Left lung (tissue), 10 donors: ENCODE data around the gene SPTLC1. TPM values are rescaled to one million over a fixed set of nuclear protein-coding genes. Genes with fewer than 3 reads are reported as not detected.
A peak's percentile ranks its signal among the peaks of the same experiment; 100 is the strongest.
"Not testable (repeated sequence)": the region's sequence is repeated elsewhere in the genome, so short reads cannot be mapped to it uniquely, and the experiment has no call there.

Experiments used
- ATAC-seq: fragments of 200-7000 bp; cut with Tn5 transposase; one replicate; pipeline ENCODE4 v1.9.1; 2020; ENCODE audit warnings: moderate library complexity
- DNase-seq, 4 donors: peaks; one replicate each; pipeline ENCODE4 v3.0.0-alpha.2; 2013 to 2020
- H3K27ac ChIP-seq, 2 donors: fragments of 200-600 bp; sonication (generic) in 1 of 2; one replicate each; pipeline versions ENCODE4 v1.5.0 to v1.8.0; 2020 to 2021
- H3K27me3 ChIP-seq, 2 donors: fragments of 200-600 bp; sonication (generic) in 1 of 2; one replicate each; pipeline versions ENCODE4 v1.5.0 to v1.8.0; 2020 to 2021
- H3K36me3 ChIP-seq, 2 donors: fragments of 200-600 bp; sonication (generic) in 1 of 2; one replicate each; pipeline versions ENCODE4 v1.5.0 to v1.8.0; 2020 to 2021
- H3K4me1 ChIP-seq, 2 donors: fragments of 200-600 bp; one replicate each; pipeline ENCODE4 v1.8.0; 2021
- H3K4me3 ChIP-seq, 2 donors: fragments of 200-600 bp; sonication (generic) in 1 of 2; one replicate each; pipeline versions ENCODE4 v1.5.0 to v1.8.0; 2020 to 2021; ENCODE audit warnings: mild to moderate bottlenecking in 1 of 2
- H3K9me3 ChIP-seq, 2 donors: fragments of 200-600 bp; sonication (generic) in 1 of 2; one replicate each; pipeline versions ENCODE4 v1.5.0 to v1.8.0; 2020 to 2021
- intact Hi-C, 2 donors: fragments of 100-400 bp; cut with DNase I; formaldehyde crosslinking; loops; one replicate each; pipeline versions ENCODE4 v1.11.2 to v1.14.2; 2022
- polyA plus RNA-seq, 6 donors: library from polyadenylated mRNA; unstranded; fragments of 120-200 nt; gene quantifications; one replicate each; pipeline ENCODE4 v1.2.1, GENCODE V29; 2013; ENCODE audit not compliant: insufficient read length in 6 of 6
- total RNA-seq, 2 donors: library from RNA; stranded (reverse); fragmentation: NEBNext Ultra II Directional; extraction: Animal tissue kit (Norgen Biotek cat#: 25700); gene quantifications; one replicate each; pipeline ENCODE4 v1.2.1, GENCODE V29; 2021
- TF ChIP-seq, protein P1 (sequence below), 2 donors: fragments of 200-600 bp; sonication (generic) in 1 of 2; IDR thresholded peaks; one replicate each; pipeline versions ENCODE4 v1.5.0 to v1.8.0; 2021; ENCODE audit warnings: antibody characterized with exemption in 2 of 2
- donor health status: DM: no; HTN: yes; CAD: no.
- donor health status: DM: no; HTN: no; CAD: no.

SPTLC1 gene
- total and polyA plus RNA-seq, 8 donors: 68.0 to 91.6 (median 81.7) TPM

DNA sequence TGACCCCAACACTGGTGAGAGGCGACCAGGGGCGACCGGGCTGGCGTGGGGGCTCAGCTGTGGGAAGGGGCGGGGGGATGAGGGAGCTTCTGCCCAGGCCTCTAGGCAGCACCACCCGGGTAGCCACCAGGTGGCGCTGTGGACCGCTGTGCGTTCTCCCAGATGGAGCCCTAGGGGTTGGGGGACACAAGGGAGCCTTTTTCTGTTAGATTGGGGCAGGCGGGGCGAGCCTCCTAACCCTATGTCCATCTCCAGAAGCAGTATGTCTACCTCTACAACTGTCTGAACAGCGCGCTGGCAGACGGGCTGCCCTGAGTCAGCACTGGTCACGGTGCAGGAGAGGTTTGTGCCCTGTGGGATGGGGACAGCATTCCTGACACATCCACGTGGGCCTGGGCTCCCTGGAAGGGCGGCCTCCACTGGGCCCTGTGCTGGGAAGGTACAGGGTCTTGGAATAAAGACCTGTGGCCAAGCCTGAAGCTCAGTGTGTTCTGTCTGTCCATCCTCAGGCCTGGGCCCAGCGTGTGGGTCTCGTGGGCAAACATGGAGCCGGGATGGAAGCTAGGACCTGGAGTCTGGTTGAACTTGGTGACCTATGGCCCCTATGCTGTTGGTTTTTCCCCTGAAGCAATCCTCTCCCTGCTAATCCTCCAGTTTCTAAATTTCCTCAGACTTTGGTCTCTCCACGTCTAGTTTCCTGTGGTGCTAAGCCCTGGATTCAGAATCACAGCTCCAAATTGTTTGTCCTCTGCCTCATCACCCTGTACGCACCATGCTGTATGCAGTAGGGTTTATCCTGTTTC, 23.1 kb upstream of the SPTLC1 start:
- TF ChIP-seq, protein P1, sequence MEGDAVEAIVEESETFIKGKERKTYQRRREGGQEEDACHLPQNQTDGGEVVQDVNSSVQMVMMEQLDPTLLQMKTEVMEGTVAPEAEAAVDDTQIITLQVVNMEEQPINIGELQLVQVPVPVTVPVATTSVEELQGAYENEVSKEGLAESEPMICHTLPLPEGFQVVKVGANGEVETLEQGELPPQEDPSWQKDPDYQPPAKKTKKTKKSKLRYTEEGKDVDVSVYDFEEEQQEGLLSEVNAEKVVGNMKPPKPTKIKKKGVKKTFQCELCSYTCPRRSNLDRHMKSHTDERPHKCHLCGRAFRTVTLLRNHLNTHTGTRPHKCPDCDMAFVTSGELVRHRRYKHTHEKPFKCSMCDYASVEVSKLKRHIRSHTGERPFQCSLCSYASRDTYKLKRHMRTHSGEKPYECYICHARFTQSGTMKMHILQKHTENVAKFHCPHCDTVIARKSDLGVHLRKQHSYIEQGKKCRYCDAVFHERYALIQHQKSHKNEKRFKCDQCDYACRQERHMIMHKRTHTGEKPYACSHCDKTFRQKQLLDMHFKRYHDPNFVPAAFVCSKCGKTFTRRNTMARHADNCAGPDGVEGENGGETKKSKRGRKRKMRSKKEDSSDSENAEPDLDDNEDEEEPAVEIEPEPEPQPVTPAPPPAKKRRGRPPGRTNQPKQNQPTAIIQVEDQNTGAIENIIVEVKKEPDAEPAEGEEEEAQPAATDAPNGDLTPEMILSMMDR (IDR thresholded peaks at IDR 0.05): peak; percentile 86 to 88
- peak in 3 of 4 donors; percentile 58 to 95 (median 67) for DNase-seq
- H3K9me3 ChIP-seq: no peaks in the 10 kb centered on the region
- H3K4me3 ChIP-seq: no peak overlapping the region
- intact Hi-C loops: loop anchor here in 1 of 2 donors (5.0 to 10.0 kb wide), 2 partner anchors 99 to 506 kb away; no protein-coding TSS in a partner anchor
- H3K4me1 ChIP-seq: peaks cover 8 to 23% of the 10 kb centered on the region in 2 donors
- peak; percentile 53 for ATAC-seq
- no peaks in the 10 kb centered on the region for H3K36me3 ChIP-seq
- H3K27me3 ChIP-seq: peaks cover 8 to 43% of the 10 kb centered on the region in 2 donors
- no peak overlapping the region for H3K27ac ChIP-seq

DNA sequence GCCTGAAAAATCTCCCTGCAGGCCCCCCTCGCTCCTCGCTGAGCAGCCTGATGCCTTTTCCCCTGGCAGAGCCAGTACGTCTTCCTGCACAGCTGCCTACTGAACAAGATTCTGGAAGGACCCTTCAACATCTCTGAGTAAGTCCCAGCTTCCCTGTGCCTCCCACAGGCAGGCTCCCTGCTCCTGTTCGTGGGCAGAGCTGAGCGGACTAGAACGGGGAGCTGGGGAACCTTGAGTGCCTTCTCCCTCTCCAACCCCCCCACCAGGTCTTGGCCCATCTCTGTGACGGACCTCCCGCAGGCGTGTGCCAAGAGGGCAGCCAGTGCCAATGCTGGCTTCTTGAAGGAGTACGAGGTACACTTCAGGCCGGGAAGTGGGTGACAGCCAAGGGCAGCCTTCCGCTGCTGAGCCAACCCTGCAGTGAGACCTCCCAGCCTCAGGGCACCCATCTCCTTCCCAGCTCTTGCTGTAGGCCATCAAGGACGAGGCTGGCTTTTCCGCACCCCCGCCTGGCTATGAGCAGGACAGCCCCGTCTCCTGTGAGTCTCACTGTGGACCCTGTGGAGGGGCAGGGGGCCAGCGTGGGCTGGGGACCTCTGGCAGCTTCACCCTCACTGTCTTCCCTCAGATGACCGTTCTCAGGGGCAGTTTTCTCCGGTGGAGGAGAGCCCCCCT, 21.1 kb upstream of the SPTLC1 start:
- no peak for ATAC-seq
- intact Hi-C loops: loop anchor here in 1 of 2 donors (5.0 to 10.0 kb wide), 2 partner anchors 101 to 508 kb away; no protein-coding TSS in a partner anchor
- Histone ChIP-seq H3K27me3 (peaks cover 8 to 23% of the 10 kb centered on the region in 2 donors), H3K36me3 (no peaks in the 10 kb centered on the region), H3K27ac (no peak overlapping the region), H3K4me1 (peaks cover 8 to 20% of the 10 kb centered on the region in 2 donors), H3K9me3 (no peaks in the 10 kb centered on the region), H3K4me3 (no peak overlapping the region)
- TF ChIP-seq, protein P1 (IDR thresholded peaks at IDR 0.05): no peak
- DNase-seq: peak in 1 of 4 donors; percentile 56

DNA sequence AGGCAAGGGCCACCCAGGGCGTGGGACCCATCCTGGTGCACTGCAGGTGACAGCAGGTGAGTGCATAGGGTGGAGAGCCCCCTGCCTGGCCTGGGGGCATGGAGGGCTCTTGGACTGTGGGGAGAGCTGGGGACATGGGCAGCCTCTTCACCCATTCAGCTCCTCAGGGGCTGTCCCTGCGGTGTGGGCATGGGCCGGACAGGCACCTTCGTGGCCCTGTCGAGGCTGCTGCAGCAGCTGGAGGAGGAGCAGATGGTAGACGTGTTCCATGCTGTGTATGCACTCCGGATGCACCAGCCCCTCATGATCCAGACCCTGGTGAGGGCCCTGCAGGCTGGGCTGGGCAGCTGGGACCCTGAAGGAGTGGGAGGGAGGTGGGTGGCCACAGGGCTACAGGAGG, 20.4 kb upstream of the SPTLC1 start:
- no peaks in the 10 kb centered on the region for H3K36me3 ChIP-seq
- intact Hi-C loops: loop anchor here in 1 of 2 donors (5.0 to 10.0 kb wide), 2 partner anchors 102 to 509 kb away; no protein-coding TSS in a partner anchor
- H3K9me3 ChIP-seq: no peaks in the 10 kb centered on the region
- TF ChIP-seq, protein P1 (IDR thresholded peaks at IDR 0.05): no peak
- H3K27me3 ChIP-seq: peaks cover 1 to 17% of the 10 kb centered on the region in 2 donors
- no peak for ATAC-seq
- no peak overlapping the region for H3K27ac ChIP-seq
- H3K4me1 ChIP-seq: peaks cover 3 to 12% of the 10 kb centered on the region in 2 donors
- H3K4me3 ChIP-seq: no peak overlapping the region
- no peak for DNase-seq

DNA sequence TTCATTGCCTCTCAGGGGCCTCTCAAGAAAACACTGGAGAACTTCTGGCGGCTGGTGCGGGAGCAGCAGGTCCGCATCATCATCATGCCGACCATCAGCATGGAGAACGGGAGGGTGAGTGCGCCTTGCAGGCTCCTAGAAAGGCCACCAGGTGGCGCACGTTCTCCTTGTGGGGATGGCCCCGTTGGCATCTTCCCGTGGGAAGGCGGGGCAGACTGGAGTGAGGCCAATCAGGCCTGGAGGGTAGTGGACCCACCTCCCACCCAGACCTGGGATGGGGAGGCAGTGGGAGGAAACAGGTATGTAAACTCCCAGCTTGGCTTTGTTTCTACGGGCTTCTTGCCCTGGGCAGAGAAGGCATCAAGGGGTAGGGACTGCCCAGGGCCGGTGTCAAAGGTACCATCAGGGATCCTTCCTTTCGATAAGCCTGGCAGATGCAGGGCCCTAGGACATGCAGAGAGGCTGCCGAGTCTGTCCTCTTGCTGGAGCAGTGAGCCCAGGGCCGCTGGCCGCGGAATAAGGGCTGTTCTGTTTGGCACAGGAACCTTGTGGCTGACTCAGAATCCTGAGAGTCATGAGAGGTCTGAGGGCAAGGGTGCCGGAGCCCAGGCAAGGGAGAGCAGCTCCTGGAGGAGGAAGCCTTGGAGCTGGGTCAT, 18.9 kb upstream of the SPTLC1 start:
- Histone ChIP-seq H3K27ac (no peak overlapping the region), H3K4me3 (no peak overlapping the region), H3K4me1 (peaks cover 0 to 7% of the 10 kb centered on the region in 2 donors), H3K36me3 (no peaks in the 10 kb centered on the region), H3K9me3 (no peaks in the 10 kb centered on the region), H3K27me3 (peaks cover 0 to 12% of the 10 kb centered on the region in 2 donors)
- intact Hi-C loops: loop anchor here in 1 of 2 donors (10.0 kb wide), 1 partner anchor 511 kb away; no protein-coding TSS in a partner anchor
- DNase-seq (peak in 3 of 4 donors; percentile 76 to 95 (median 83)), ATAC-seq (peak; percentile 89)
- TF ChIP-seq, protein P1 (IDR thresholded peaks at IDR 0.05): peak; percentile 96 to 99

DNA sequence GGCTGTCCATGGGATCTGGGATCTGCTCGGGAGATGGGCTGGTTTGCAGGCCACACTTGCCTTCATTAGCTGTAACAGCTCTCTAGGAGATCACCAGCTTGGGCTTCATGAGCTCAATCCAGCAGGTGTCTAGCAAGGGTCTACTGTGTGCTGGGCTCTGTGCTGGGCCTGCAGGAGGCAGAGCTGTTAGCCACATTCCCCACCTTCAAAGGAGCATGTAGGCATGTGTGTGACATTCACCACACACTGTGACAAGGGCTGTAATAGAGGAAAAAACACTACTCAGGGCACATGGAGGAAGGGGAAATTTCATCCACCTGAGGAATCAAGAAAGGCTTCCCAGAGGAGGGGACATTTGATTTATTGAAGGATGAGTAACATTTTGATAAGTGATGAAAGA, 17.7 kb upstream of the SPTLC1 start:
- not testable (repeated sequence) for H3K36me3 ChIP-seq, H3K27ac ChIP-seq, H3K4me3 ChIP-seq, DNase-seq, H3K4me1 ChIP-seq, ATAC-seq, H3K9me3 ChIP-seq
- H3K27me3 ChIP-seq: peaks cover 0 to 12% of the 10 kb centered on the region in 2 donors
- intact Hi-C loops: loop anchor here in 1 of 2 donors (10.0 kb wide), 1 partner anchor 512 kb away; no protein-coding TSS in a partner anchor
